Measurements from ENCODE around the gene SCAPER. TPM values are rescaled to one million over a fixed set of nuclear protein-coding genes. Genes with fewer than 3 reads are reported as not detected.
A peak's percentile ranks its signal among the peaks of the same experiment; 100 is the strongest.

Gene SCAPER
- total RNA-seq, 2 donors from 2014 or later, result 25.8 to 56.7 TPM

DNA sequence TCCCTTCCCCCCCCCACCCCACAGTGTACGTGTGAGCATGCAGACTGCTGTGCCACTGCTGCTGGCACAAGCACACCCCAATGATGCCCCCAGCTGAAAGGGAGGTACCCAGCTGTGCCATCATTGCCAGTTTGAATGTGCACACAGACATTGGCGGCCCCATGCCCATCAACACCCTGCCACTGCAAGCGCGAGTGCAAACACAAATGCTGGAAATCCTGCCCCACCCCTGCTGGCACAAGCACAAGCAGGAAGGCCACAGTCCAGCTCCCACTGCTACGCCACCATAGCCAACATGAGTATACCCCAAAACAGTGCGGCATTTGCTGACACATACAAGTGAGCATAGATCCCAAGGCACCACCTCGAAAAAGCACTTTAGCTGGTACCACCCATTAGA lies 222.9 kb downstream of the SCAPER start:
- H3K4me1 Mint-ChIP-seq, result no peaks in the 10 kb centered on the region
- no peaks in the 10 kb centered on the region for H3K9me3 Mint-ChIP-seq
- H3K4me3 Mint-ChIP-seq, result no peak overlapping the region
- H3K27me3 Mint-ChIP-seq, result no peaks in the 10 kb centered on the region
- no peak for ATAC-seq (replicated peaks)
- H3K36me3 Mint-ChIP-seq (ENCODE audit: low read depth), result peaks cover 6% of the 10 kb centered on the region
- no peak overlapping the region for H3K27ac Mint-ChIP-seq

GRCh38 chr15:76678766-76679165 lies 226.4 kb downstream of the SCAPER start:
- no peak overlapping the region for H3K4me3 Mint-ChIP-seq

GRCh38 chr15:76674883-76675282 lies 230.3 kb downstream of the SCAPER start:
- no peaks in the 10 kb centered on the region for H3K27me3 Mint-ChIP-seq
- no peak overlapping the region for H3K27ac Mint-ChIP-seq
- no peaks in the 10 kb centered on the region for H3K4me1 Mint-ChIP-seq
- H3K4me3 Mint-ChIP-seq, result no peak overlapping the region
- ATAC-seq (replicated peaks), result no peak
- H3K36me3 Mint-ChIP-seq (ENCODE audit: low read depth), result no peaks in the 10 kb centered on the region
- H3K9me3 Mint-ChIP-seq, result no peaks in the 10 kb centered on the region

More at GRCh38 chr15:76678766-76679165, 226.4 kb downstream of the SCAPER start:
- H3K9me3 Mint-ChIP-seq, result no peaks in the 10 kb centered on the region
- no peaks in the 10 kb centered on the region for H3K4me1 Mint-ChIP-seq
- H3K27ac Mint-ChIP-seq, result no peak overlapping the region
- no peak for ATAC-seq (replicated peaks)
- H3K36me3 Mint-ChIP-seq (ENCODE audit: low read depth), result no peaks in the 10 kb centered on the region
- H3K27me3 Mint-ChIP-seq, result no peaks in the 10 kb centered on the region

DNA sequence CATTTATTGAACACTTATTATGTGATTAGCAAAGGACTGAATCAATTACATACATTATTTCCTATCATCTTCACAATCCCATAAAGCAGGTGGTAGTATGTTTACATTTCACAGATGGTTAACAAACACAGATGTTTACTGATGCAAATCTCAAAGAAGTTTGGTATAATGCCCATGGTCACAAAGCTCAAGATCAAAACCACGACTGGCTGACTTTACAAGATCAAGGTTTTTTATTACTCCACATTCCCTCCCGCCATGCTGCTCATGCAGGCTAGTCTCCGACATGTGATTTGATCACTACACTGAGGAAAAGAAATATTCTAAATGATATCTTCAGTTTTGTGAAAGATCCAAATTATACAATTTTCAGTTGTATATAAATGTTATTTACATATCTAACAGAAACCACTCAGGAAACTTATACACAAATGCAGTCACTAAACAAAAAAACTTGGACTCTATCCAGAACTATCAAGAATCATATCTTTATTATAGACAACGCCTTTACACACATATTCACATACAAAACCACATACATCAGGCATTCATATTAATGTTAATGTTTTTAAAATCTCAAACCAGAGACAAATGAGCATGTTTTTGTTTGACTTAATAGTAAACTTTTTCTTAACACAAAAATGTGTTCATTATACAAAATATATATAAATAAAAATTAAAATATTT lies 235.5 kb downstream of the SCAPER start:
- H3K27me3 Mint-ChIP-seq, result no peaks in the 10 kb centered on the region
- no peak for ATAC-seq (replicated peaks)
- H3K27ac Mint-ChIP-seq, result no peak overlapping the region
- peaks cover 7% of the 10 kb centered on the region for H3K9me3 Mint-ChIP-seq
- H3K4me1 Mint-ChIP-seq, result peaks cover 8% of the 10 kb centered on the region
- H3K36me3 Mint-ChIP-seq (ENCODE audit: low read depth), result peaks cover 14% of the 10 kb centered on the region
- no peak overlapping the region for H3K4me3 Mint-ChIP-seq

DNA sequence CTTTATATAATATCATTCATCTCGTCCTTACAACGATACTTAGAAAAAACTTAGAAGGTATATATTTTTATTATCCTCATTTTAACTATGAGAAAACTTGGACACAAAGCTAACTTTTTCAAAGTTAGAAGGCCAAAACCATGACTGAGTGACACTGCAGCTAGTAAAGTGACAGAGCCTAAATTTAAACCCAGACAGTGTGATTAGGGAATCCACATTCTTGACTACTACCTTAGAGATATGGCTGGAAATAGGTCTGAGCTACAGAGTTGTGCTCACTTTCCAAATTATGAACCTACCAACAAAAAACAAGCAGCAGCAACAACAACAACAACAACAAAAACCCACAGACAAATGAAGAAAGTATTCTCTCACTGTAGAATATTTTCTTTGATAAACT lies 236.2 kb downstream of the SCAPER start:
- Mint-ChIP-seq H3K27me3 (no peaks in the 10 kb centered on the region), H3K36me3 (ENCODE audit: low read depth) (peaks cover 20% of the 10 kb centered on the region), H3K27ac (no peak overlapping the region), H3K9me3 (peaks cover 7% of the 10 kb centered on the region), H3K4me3 (no peak overlapping the region), H3K4me1 (peaks cover 8% of the 10 kb centered on the region)
- no peak for ATAC-seq (replicated peaks)

- Mint-ChIP-seq H3K4me3 (no peak overlapping the region), H3K9me3 (peaks cover 7% of the 10 kb centered on the region), H3K27me3 (no peaks in the 10 kb centered on the region), H3K4me1 (peaks cover 8% of the 10 kb centered on the region), H3K27ac (peak overlapping the region; percentile 55), H3K36me3 (ENCODE audit: low read depth) (peaks cover 28% of the 10 kb centered on the region)
- peak; percentile 86 for ATAC-seq (replicated peaks)
Observed at GRCh38 chr15:76667943-76668715, 237.0 kb downstream of the SCAPER start.

DNA sequence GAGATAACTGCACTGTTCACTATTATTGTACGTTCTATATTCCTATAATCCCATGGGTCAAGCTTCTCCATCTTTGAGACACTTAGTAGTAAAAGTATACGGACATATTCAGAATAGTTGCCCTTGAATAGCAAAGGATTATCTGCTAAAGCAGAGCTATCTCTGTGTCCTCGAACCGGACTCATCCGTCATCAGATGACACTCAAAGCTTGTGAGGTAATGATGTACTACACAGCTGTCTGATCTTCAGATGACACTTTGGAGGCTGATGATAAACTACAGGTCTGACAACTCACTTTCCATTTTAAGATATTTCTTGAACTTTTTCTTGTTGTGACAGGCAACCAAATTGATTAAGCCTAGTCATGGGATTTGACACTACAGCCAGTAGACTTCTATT lies 240.2 kb downstream of the SCAPER start:
- no peak overlapping the region for H3K27ac Mint-ChIP-seq
- H3K27me3 Mint-ChIP-seq, result no peaks in the 10 kb centered on the region
- peaks cover 7% of the 10 kb centered on the region for H3K9me3 Mint-ChIP-seq
- H3K4me1 Mint-ChIP-seq, result peaks cover 8% of the 10 kb centered on the region
- no peak for ATAC-seq (replicated peaks)
- no peak overlapping the region for H3K4me3 Mint-ChIP-seq
- peaks cover 42% of the 10 kb centered on the region for H3K36me3 Mint-ChIP-seq (ENCODE audit: low read depth)

- Mint-ChIP-seq H3K36me3 (ENCODE audit: low read depth) (peaks cover 43% of the 10 kb centered on the region), H3K27me3 (no peaks in the 10 kb centered on the region)
- no peak for ATAC-seq (replicated peaks)
Observed at GRCh38 chr15:76664411-76664810, 240.7 kb downstream of the SCAPER start.

DNA sequence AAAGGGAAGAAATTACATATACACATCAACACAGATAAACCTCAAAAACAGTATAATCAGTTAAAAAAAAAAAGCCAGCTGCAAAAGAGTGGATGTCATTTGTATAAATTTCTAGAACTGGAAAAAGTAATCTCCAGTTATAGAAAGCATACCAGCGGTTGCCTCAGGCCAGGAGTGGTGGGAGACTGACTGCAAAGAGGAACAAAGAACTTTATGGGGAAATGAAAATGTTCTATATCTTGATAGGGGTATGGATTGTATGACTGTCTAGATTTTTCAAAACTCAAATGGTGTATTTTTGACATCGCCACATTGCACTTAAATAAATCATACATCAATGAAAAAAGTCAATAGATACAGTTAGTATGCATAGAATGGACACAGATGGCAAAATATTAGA lies 241.6 kb downstream of the SCAPER start:
- H3K4me3 Mint-ChIP-seq, result no peak overlapping the region
- H3K27ac Mint-ChIP-seq, result no peak overlapping the region
- peaks cover 52% of the 10 kb centered on the region for H3K36me3 Mint-ChIP-seq (ENCODE audit: low read depth)
- ATAC-seq (replicated peaks), result no peak
- H3K4me1 Mint-ChIP-seq, result peaks cover 8% of the 10 kb centered on the region
- H3K9me3 Mint-ChIP-seq, result peaks cover 7% of the 10 kb centered on the region
- H3K27me3 Mint-ChIP-seq, result no peaks in the 10 kb centered on the region

More at GRCh38 chr15:76664411-76664810, 240.7 kb downstream of the SCAPER start:
- Mint-ChIP-seq H3K4me1 (peaks cover 8% of the 10 kb centered on the region), H3K27ac (no peak overlapping the region), H3K9me3 (peaks cover 7% of the 10 kb centered on the region), H3K4me3 (no peak overlapping the region)

- Mint-ChIP-seq H3K27me3 (no peaks in the 10 kb centered on the region), H3K4me1 (peaks cover 5% of the 10 kb centered on the region), H3K36me3 (ENCODE audit: low read depth) (peaks cover 34% of the 10 kb centered on the region), H3K27ac (no peak overlapping the region), H3K9me3 (no peaks in the 10 kb centered on the region), H3K4me3 (no peak overlapping the region)
- ATAC-seq (replicated peaks), result no peak
Observed at GRCh38 chr15:76648732-76649444, 256.3 kb downstream of the SCAPER start.

- ATAC-seq (replicated peaks), result no peak
- Mint-ChIP-seq H3K27ac (no peak overlapping the region), H3K4me3 (no peak overlapping the region), H3K27me3 (no peaks in the 10 kb centered on the region), H3K4me1 (no peaks in the 10 kb centered on the region), H3K9me3 (no peaks in the 10 kb centered on the region), H3K36me3 (ENCODE audit: low read depth) (peaks cover 23% of the 10 kb centered on the region)
Observed at GRCh38 chr15:76647612-76648011, 257.5 kb downstream of the SCAPER start.

- ATAC-seq (replicated peaks), result no peak
- Mint-ChIP-seq H3K4me3 (no peak overlapping the region), H3K9me3 (no peaks in the 10 kb centered on the region), H3K27ac (no peak overlapping the region), H3K4me1 (no peaks in the 10 kb centered on the region), H3K27me3 (no peaks in the 10 kb centered on the region), H3K36me3 (ENCODE audit: low read depth) (peaks cover 13% of the 10 kb centered on the region)
Observed at GRCh38 chr15:76644646-76645045, 260.5 kb downstream of the SCAPER start.

DNA sequence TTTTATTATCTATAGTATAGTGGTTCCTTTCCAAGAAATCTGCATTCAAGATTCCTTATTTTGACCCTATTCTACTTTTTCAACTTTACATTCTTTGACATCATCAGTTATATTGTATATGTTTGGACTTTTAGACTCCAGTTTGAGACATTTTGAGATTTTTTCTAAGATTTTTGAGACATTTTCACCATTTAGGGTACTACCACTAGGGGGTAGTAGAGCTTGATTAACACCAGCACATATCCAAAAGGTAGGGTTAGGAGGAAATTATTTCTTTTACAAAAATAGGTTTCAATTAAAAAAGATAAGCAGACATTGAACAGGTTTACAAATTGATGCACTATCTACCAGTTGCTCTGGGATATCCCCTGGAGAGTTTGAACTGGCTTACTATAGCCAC lies 262.5 kb downstream of the SCAPER start:
- Mint-ChIP-seq H3K4me3 (no peak overlapping the region), H3K36me3 (ENCODE audit: low read depth) (no peaks in the 10 kb centered on the region), H3K27me3 (no peaks in the 10 kb centered on the region), H3K9me3 (no peaks in the 10 kb centered on the region), H3K4me1 (no peaks in the 10 kb centered on the region), H3K27ac (no peak overlapping the region)
- ATAC-seq (replicated peaks), result no peak

DNA sequence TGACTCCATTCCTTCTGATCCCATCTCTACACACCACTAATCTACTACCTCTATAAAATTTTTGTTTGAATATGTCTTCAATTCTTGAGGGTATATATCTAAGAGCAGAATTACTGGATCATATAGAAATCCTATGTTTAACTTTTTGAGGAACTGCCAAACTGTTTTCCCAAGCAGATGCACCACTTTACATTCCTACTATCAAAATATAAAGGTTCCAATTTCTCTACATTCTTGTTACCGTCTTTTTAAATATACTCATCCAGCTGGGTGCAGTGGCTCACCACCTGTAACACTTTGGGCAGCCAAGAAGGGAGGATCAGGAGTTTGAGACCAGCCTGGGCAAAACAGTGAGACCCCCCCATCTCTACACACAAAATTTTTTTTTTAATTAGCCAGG lies 268.0 kb downstream of the SCAPER start:
- Mint-ChIP-seq H3K4me3 (no peak overlapping the region), H3K9me3 (peaks cover 6% of the 10 kb centered on the region), H3K27ac (no peak overlapping the region), H3K4me1 (peaks cover 4% of the 10 kb centered on the region), H3K27me3 (no peaks in the 10 kb centered on the region), H3K36me3 (ENCODE audit: low read depth) (peaks cover 4% of the 10 kb centered on the region)
- ATAC-seq (replicated peaks), result no peak

DNA sequence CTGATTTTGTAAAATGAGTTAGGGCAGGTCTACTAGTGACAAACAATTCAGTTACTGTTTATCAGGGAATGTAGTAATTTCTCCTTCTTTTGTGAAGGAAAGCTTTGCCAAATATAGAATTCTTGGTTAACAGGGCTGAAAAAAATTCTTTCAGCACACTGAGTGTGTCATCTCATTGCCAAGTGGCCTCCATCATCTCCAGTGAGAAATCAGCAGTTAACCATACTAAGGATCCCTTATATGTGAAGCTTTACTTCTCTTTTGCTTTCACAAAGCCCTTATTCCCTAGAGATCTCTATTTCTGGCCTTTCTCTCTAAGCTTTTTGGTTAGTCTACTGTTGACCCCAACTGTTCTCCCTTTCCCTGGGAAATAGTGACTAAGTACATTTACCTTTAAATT lies 269.1 kb downstream of the SCAPER start:
- H3K27ac Mint-ChIP-seq, result no peak overlapping the region
- H3K36me3 Mint-ChIP-seq (ENCODE audit: low read depth), result peaks cover 4% of the 10 kb centered on the region
- peaks cover 4% of the 10 kb centered on the region for H3K4me1 Mint-ChIP-seq
- peaks cover 6% of the 10 kb centered on the region for H3K9me3 Mint-ChIP-seq
- H3K27me3 Mint-ChIP-seq, result no peaks in the 10 kb centered on the region
- ATAC-seq (replicated peaks), result no peak
- no peak overlapping the region for H3K4me3 Mint-ChIP-seq
